CD4-positive, alpha-beta T cell treated with Interleukin-6 for 4 hours (primary cell): ENCODE data around the gene HEXIM2.

Experiments
- DNase-seq: peaks from one replicate; pipeline ENCODE4 v3.0.0-alpha.2; 2020; ENCODE audit warnings: mixed read lengths

Gene HEXIM2

DNA sequence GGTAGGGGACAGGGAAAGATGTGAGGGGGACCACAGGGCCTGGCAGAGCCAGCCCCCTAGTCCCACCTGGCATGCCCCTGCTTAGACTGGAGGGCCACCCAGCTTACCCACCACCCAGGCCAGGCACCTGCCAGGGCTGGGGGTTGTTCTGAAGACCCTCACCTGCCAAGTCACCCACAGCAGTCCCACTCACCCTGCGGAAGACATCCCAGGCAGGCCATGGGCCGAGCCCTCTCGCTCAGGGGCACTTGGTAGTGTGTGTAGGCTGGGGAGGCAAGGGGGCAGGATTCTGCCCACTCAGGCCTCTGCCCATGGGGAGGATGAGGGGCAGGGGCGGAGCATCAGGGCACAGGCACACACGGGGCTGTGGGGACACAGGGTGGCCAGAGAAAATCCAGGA, 33.3 kb upstream of the HEXIM2 start:
- no peak for DNase-seq

DNA sequence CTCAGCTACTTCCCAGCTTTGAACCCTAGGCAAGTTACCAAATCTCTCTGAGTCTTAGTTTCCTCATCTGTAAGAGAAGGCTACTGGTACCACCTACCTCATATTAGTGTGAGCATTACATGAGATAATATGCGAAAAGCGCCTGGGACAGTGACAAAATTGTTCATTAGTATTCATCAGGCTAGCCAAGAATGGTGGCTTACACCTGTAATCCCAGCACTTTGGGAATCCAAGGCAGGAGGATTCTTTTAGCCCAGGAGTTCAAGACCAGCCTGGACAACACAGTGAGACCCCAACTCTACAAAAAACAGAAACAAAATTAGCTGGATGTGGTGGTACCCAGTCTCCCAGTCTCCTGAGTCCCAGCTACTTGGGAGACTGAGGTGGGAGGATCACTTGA, 32.7 kb upstream of the HEXIM2 start:
- no peak for DNase-seq

DNA sequence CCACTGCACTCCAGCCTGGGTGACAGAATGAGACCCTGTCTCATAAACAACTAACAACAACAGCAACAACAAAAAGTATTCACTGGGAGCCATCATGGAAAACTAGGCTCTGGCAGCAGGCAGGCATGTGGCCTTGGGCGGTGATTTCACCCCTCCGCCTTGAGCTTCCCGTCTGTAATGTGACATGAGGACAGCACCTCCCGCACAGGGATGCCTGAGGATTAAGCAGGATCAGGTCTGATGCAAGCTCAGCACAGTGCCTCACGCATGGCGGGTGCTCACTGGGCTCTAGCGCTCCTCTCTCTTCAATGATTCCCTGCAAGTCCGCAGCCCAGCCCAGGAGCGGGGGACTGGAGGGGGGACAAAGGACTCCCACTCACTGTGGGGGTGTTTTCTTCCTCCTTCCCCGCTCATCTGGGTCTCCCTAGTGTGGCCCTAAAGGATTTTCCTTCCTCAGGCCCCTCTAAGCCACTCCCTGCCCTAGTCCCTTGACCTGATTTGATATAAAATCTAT, 32.2 kb upstream of the HEXIM2 start:
- DNase-seq, result no peak

DNA sequence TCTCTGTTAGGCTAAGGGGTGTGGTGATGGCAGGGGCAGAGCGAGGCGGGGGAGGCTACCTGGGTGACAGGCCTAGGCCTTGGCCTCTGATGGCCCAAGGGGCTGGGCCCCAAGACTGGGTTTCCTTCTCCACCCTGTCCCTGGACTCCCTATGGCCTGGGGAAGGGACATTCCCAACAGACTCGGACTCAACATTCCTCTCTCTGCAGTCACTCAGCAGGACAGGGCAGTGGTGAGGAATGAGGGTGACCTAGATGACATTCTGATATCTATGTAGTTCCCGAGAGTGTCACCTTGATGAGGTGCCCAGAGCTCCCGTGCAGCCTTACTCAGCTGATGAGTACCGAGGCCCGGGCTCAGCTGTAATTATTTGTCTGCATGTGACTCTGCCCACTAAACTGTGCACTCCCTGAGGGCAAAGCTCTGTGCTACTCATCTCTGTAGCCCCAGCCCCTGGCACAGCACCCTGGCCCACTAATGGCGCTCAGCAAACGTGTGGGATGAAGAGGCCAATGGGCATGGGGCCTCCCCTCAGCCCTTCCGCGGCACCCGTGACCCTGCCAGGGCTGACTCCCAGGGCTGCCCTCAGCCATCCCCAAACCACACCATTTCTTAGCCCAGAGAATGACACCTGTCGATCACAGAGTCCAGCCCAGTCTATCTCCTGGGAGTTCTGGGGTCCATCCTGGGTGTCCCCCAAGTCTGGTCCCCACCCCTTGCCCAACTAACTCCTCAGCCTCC, 31.6 kb upstream of the HEXIM2 start:
- DNase-seq, result no peak

DNA sequence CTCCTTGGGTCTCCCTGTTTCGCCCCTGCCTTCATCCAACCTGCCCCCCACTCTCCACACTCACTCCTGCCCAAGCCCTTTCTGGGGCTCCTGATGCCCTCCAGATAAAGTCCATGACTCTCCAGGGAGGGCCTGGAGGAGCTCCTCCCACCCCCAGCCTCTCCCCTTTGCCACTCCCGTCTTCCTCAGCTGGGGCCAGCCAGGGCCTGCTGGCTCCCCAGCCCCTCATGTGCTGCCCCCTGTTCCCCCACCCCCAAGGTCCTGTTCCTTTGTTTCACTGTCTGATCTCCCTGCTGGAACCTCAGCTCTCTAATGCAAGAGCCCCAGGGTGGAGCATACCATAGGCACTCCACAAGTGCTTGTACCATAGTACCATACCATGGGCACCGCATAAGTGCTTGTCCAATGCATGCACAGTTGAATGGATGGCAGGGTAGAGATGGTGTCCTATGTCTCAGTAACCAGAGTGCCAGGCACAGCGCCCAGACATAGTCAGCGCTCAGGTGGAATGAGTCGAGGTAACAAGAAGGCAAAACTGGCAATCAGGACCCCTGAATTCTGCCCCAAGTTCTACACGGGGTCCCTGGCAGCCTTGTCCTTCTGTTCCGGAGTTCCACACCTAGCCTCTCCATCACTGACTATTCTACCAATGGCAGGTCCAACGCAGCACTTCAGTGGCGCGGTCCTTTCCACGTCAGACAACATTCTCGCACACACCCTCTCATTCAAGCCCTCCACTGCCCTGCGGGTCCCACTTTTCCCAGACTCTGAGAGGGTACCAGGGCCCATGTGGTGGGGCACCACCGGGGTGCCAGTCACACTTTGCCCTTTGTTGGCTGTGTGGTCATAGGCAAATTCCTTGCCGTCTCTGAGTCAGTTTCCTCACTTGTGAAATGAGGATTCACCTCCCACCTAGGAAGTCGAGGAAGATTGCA, 30.7 kb upstream of the HEXIM2 start:
- no peak for DNase-seq

DNA sequence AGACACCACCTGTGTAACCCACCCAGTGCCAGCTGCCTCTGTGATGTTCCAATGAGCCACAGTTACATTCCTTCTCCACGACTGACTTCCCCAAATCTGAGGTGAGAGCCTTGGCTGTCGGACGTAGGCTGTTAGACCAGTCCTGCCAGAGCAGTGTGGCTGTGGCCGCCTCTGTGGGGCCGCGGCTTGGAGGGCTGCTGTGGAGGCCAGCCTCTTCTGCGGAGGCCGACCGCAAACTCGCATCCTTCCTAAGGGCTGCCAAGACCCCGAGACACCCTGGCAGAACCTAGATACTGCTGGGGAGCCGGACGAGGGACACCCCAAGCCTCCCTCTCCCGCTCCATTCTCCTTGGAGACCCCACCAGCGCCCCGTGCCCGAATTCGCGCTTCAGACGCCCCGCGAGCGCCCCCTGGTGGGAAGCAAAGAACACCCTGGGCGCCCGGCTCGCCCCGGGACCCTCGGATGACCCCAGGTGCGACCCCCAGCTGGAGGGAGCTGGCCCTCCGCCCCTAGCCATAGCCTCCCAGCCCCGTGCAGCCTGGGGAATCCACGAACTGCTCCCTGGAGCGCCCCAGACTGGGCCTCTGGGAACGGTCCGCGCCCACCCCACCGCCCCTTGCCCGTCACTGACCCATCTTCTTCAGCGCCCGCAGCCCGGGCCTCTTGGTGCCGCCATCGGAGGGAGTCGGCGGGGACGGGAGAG, 29.9 kb upstream of the HEXIM2 start:
- DNase-seq, result peak; percentile 63

DNA sequence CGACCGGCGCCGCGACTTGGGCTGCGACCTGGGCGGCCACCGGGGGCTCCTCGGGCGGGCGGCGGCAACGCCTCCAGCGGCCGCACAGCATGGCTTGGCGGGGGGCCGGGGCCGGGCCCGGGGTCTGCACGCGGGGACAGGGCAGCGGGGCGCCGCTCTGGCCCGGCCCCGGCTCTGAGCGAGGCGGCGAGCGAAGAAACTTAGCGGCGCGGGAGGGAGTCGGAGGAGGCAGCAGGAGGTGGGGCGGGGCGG, 29.4 kb upstream of the HEXIM2 start, which contains the start of gene PLCD3:
TSS of gene PLCD3 (minus strand) at position 196 of the 252 bp plus-strand sequence. CDS start at position 91, 105 bp downstream.
- peak; percentile 84 for DNase-seq

DNA sequence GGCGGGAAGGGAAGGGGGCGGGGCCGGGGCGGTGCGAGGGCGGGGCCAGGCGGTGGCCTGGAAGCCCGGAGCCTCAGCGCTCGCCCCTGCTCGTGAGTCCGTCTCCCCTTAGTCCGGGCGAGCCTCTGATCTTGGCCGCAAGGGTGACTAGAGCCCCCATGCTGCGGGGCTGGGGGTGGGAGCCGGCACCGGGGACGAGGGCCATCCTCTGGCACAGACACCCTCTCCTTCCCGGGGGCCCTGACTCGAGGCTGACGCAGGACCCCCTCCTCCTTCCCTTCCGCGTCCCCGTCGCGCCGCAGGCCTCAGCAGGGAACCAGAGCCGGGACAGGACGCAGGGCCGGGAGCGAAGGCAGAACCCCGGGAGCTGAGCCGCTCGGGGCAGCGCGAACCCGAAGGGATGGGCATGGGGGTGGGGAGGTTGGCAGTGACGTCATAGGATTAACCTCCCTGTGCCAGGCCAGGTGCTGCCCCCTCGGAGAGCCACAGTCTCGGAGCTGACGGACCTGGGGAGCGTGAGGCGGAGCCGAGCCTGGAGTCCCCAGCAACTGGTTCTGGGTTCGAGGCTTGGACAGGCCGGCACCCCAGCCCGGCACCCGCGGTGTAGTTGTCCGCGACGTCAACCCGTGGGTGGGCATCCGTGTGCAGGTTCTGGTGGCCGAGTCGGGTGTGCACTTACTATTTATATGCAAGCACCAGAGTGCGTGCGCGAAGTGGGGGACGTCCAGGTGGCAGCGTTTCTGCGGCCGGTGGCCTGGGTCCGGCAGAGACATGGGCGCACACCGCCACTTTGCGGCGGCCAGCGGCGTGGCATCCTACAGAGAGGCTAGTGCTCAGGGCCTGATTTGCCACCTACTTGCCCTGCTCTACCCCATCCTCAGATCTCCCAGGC, 28.9 kb upstream of the HEXIM2 start:
- DNase-seq, result peak; percentile 67

DNA sequence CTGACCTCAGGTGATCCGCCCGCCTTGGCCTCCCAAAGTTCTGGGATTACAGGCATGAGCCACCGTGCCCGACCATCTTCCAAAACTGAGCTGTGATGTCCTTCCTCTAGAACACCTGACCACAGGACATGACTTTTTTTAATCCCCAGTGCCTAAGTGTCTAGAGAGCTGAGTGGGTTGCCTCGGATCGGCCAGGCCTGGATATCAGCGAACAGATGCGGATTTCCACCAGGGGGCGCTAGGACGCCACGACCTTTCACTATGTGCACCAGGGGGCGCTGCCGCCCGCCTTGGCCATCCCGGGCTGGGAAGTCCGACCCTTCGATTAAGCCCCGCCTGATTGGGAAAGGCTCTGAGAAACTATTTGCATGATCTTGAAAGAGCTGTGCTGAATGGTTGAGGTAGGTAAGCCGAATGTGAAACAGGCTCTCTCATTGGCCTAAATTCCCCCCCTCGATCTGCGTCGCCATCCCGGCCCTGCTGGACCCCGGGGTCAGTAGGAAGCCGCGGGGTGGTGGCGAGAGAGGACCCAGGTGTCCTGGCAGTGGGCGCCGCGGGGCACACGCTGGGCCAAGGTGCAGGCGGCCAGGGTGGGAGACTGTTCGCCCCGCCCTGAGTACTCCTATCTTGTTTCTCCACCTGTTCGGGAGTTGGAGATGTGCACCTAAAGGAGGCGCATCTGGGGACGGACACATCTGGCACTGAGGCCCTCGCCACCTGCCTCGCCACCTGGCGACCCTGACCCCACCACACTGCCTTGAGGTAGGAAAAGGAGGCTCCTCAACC, 26.3 kb upstream of the HEXIM2 start, which contains the start of gene ACBD4:
TSS of gene ACBD4 (plus strand) at position 496 of the 786 bp plus-strand sequence. CDS start 458 bp downstream, outside the sequence.
- DNase-seq, result peak; percentile 97

DNA sequence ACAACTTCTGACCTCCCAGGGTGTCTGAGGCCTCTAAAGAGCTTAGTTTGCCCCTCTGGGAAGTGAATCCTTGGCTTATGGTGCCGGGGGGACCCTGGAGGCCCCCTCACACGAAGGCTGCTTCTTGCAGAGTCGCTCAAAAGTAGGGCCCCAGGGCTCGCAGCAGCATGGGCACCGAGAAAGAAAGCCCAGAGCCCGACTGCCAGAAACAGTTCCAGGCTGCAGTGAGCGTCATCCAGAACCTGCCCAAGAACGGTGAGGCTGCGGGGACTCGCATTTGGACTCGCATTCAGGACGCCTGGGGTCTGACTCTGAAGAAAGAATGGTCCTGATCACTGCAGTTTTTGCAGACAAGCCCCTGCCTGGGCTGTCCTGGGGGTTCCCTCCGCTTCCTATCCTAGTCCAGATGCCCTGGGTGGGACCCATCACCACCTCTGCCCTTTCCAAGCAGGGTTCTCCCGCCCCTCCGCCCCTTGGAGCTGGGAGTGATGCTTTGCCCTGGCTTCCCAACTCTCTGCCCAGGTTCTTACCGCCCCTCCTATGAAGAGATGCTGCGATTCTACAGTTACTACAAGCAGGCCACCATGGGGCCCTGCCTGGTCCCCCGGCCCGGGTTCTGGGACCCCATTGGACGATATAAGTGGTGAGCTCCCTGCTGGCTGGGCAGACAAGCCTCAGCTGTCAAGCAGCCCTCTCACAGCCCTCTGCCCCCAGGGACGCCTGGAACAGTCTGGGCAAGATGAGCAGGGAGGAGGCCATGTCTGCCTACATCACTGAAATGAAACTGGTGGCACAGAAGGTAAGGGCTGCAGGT, 25.5 kb upstream of the HEXIM2 start:
- no peak for DNase-seq

DNA sequence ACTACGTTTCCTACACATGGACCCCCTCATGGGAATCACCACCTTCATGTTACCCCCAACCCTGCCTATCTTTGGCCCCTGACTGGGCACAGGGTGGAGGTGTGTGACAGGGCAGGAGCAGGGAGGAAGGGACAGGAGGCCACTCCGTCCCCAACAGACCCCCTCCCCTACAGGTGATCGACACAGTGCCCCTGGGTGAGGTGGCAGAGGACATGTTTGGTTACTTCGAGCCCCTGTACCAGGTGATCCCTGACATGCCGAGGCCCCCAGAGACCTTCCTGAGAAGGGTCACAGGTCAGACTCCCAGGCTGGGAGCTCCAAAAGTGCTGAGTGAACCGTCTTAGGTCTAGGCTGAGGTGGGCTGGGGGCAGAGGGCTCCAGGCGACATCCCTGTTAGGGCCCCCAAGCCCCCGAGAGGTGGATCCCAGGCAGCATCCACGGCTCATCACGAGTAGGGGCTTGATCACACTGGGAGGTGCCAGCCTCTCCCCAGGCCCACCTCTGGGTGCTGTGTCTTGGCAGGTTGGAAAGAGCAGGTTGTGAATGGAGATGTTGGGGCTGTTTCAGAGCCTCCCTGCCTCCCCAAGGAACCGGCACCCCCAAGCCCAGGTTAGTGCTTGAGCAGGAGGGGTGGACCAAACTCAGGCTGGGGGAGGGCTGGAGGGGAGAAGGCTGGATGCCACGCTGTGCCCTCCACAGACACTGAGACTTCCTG, 24.7 kb upstream of the HEXIM2 start:
- no peak for DNase-seq

DNA sequence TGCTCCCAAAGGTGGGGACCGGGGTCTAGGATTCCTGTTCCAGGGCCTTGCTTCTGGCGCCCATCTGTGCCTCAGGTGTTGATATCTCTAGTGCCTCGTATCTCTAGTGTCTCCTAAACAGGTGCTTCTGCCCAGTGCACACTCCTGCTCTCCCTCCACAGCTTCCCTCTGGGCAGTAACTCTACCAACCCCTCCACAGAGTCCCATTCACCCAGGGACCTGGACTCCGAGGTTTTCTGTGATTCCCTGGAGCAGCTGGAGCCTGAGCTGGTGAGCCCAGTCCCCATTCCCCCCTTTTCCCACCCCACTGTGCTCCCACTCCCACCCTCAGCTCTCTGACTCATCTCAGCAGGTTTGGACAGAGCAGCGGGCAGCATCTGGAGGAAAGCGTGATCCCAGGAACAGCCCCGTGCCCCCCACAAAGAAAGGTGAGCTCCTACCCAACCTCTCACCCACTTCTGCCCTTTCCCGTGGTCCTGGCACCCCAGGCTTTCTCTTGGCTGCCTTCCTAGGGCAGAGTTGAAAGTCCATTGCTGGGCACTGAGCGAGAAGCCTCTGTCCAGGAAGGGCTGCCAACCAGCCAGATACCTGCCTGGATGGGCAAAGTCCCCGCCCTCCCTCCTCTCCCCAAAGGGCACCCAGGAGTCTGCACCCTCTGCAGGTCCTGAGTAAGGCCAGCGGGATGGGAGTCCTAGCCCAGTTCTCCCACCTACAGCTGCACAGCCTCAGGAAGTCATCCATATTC, 23.9 kb upstream of the HEXIM2 start:
- DNase-seq, result no peak

DNA sequence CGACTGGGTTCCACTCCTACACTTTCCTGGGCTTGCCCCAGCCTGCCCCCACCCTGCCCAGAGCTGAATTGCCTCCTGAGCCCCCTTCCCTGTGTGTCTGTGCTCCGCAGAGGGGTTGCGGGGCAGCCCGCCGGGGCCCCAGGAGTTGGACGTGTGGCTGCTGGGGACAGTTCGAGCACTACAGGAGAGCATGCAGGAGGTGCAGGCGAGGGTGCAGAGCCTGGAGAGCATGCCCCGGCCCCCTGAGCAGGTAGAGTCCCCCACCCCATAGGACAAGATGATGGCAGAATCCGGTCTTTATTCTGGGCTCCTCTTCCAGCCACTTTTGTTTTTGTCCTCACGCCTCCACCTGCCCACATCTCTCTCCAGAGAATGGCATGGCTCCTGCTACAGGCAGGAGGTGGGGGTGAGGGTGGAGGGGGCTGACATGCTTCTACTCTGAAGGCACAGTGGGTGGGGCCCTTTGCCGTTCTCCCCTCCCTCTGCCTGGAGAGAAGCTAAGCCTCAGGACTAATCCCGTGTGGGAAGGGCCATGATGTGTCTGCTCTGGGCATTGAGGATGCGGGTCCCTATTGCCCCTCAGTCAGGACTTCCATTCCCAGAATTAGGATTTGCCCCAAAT, 22.7 kb upstream of the HEXIM2 start:
- no peak for DNase-seq

DNA sequence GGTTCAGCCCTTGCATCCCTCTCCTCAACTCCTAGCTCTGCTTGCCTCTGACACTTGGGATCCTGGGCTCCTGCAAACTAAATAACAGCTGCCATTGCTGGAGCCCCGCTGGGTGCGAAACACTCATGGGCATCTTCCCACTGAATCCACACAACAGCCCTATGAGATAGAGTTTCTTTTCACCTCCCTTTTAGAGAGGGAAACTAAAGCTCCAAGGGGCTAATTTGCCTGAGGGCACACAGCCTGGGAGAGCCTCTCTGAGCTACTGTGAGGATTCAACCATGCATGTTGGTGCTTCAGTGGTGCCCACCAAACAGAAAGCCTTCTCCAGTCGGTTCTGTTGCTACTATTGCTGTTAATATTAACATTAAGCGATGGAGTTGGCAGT, 22.1 kb upstream of the HEXIM2 start:
- DNase-seq, result no peak

DNA sequence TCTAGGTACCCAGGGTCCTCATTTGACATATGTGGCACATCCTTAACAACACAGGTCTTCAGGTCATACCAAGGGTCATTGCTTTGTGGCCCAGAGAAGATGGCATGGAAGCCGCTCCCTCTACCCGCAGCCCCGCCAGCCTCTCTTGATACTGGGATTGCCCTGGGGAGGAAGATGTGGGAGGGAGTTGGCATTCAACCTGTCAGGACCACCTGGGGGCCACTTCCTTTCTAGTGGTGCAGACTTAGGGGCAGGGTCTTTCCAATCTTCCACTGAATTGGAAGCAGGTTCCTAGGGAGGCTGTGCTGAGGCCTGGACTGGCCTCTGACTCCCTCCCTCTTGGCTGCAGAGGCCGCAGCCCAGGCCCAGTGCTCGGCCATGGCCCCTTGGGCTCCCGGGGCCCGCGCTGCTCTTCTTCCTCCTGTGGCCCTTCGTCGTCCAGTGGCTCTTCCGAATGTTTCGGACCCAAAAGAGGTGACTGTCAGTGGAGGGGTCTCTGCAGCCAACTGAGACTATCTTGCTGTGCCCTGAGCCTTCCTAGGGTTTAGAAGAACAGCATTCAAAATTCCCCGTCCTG, 18.5 kb upstream of the HEXIM2 start:
- DNase-seq, result no peak

DNA sequence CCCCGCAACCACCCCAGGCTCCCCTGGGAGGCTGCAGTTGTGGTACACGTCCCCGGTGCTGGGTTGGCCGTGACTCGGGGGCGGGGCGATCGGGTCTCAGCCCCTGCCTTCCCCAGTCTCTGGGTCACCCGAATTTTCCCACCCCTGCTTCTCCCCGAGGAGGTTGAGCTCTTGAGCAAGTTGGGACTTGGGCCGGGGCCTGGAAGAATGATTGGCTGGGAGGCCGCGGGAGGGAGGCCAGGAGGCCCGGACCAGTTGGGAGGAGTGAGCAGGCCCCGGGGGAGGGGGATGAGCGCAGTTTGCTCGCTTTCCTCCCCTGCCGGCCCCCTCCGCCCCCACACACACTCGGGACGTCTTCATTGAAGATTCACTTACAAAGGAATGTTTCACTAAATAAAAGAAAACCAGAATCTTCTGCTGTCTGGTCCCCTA, 17.9 kb upstream of the HEXIM2 start:
- DNase-seq, result peak; percentile 54

DNA sequence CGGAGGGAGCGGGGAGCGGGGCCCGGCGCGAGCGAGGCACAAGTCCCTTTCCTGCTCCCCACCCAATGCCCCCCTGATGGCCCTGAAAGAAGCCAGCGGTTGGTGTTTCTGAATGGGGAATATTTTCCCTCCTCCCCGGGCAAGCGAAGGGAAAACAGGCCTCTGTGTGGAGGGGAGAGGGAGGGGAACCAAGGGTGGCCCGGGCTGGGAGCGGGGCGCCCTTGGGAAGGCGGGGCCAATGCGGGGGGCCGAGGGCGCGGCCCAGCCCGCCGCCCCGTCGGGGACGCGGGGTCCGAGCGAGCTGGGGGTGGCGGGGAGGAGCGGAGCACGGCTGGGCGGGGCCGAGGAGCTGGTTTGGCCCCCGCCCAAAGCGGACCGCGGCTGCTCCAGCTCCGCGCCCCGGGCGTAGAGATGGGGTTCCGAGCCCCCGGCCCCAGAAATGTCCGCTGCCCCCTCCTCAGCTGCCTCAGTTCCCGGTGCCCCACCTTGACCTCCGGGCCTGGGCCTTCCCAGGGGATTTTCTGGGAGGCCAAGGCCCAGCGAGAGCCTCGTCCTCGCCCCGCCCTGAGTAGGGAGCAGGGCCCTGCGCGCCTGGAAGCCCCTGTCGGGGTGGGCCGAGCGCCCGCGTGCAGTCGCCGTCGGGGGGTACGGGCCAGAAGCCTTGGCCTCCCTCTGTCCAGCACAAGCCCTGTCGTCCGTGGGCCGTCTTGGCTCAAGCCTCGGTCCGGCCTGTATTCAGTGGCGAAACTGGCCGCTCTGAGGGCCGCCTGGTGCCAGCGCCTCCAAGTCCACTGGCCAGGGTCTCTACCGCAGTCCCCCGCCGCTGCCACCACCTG, 17.3 kb upstream of the HEXIM2 start:
- peak; percentile 49 for DNase-seq
